MM.1S (cell line): ENCODE results near the gene PLCB1.

Source experiments
- EZH2 ChIP-seq: fragments of 300-600 bp; sonication (generic); optimal IDR thresholded peaks from 2 replicates; pipeline ENCODE3; 2017; ENCODE audit warnings: low read depth, mild to moderate bottlenecking, antibody characterized with exemption, low read length, mixed read lengths
- EZH2phosphoT487 ChIP-seq: fragments of 300-600 bp; sonication (generic); IDR thresholded peaks from 2 replicates; pipeline ENCODE4 v1.6.1; 2018; ENCODE audit warnings: antibody characterized with exemption, low read length
- TF ChIP-seq, protein P1 (sequence below): fragments of 300-600 bp; sonication (generic); IDR thresholded peaks from 2 replicates; pipeline ENCODE4 v1.5.1; 2016; ENCODE audit warnings: antibody characterized with exemption, low read length, mixed read lengths

DNA sequence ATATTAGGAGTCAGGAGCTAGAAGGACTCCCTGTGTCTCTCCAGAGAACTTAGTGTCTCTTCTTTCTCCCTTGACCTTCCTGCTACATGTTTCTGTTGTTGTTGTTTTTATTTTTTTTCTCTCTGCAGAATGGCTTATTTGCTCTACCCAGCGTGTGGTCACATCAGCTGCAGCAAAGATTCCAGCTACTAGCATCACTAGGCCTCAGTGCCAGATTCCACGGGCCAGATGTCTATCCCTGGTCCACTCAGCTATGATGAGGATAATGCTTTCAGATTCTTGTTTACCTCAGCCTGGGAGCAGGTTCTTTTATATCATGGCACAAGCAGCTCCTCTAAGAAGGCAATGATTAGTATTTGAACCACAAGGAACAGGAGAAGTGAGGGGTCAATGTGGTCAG lies 110.0 kb downstream of the PLCB1 start:
- TF ChIP-seq, protein P1, sequence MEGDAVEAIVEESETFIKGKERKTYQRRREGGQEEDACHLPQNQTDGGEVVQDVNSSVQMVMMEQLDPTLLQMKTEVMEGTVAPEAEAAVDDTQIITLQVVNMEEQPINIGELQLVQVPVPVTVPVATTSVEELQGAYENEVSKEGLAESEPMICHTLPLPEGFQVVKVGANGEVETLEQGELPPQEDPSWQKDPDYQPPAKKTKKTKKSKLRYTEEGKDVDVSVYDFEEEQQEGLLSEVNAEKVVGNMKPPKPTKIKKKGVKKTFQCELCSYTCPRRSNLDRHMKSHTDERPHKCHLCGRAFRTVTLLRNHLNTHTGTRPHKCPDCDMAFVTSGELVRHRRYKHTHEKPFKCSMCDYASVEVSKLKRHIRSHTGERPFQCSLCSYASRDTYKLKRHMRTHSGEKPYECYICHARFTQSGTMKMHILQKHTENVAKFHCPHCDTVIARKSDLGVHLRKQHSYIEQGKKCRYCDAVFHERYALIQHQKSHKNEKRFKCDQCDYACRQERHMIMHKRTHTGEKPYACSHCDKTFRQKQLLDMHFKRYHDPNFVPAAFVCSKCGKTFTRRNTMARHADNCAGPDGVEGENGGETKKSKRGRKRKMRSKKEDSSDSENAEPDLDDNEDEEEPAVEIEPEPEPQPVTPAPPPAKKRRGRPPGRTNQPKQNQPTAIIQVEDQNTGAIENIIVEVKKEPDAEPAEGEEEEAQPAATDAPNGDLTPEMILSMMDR: no peak
- TF ChIP-seq EZH2phosphoT487 (no peak), EZH2 (no peak)
